HEK293 (cell line): ENCODE results near the gene PPP2R2B.

ENCODE experiments used
- CTCF ChIA-PET: fragments of 350-600 bp; formaldehyde crosslinking; extraction: SDS; loops from one replicate; lab custom pipeline; 2021; ENCODE audit warnings: antibody characterized with exemption; lab: Yijun Ruan, JAX
- POLR2A ChIA-PET: fragments of 300-600 bp; formaldehyde crosslinking; extraction: SDS; loops from one replicate; lab custom pipeline; 2020; ENCODE audit warnings: antibody characterized with exemption, inconsistent platforms; lab: Yijun Ruan, JAX
- H3K27ac ChIP-seq: fragments of 200-500 bp; sonication (Bioruptor generic); 2 replicates; pipeline ENCODE4 v1.5.1; 2014; ENCODE audit warnings: low read depth, low read length, control low read depth, inconsistent platforms; ENCODE audit errors: extremely low read depth
- H3K36me3 ChIP-seq, 2 experiments: fragments of 200-500 bp in 1 of 2; sonication (Bioruptor generic) in 1 of 2; 1 replicate in 1 of 2; 2 replicates in 1 of 2; pipeline ENCODE4 v1.5.1; 2014 to 2017; ENCODE audit warnings: inconsistent platforms in 2 of 2, low read length in 2 of 2; ENCODE audit not compliant: control insufficient read depth in 2 of 2, insufficient read depth in 1 of 2
- H3K4me1 ChIP-seq: fragments of 200-500 bp; sonication (Bioruptor generic); 2 replicates; pipeline ENCODE4 v1.5.1; 2014; ENCODE audit warnings: mild to moderate bottlenecking, low read length, inconsistent platforms; ENCODE audit not compliant: control insufficient read depth, insufficient read depth
- H3K4me3 ChIP-seq: 2 replicates; pipeline ENCODE4 v1.5.1; 2011; ENCODE audit warnings: low read depth, mild to moderate bottlenecking, control low read depth, low read length, moderate library complexity
- H3K9me3 ChIP-seq: fragments of 200-500 bp; sonication (Bioruptor generic); 2 replicates; pipeline ENCODE4 v1.5.1; 2014; ENCODE audit warnings: low read depth, low read length, inconsistent platforms; ENCODE audit not compliant: control insufficient read depth, insufficient read depth
- BCL11B ChIP-seq: fragments of 450-650 bp; formaldehyde crosslinking; IDR thresholded peaks from 2 replicates; pipeline ENCODE4 v1.5.1; 2016; ENCODE audit warnings: low read depth, missing biosample characterization, missing genetic modification characterization
- GLIS1 ChIP-seq: fragments of 450-650 bp; formaldehyde crosslinking; IDR thresholded peaks from 2 replicates; pipeline ENCODE4 v1.5.1; 2016; ENCODE audit warnings: missing biosample characterization, missing genetic modification characterization
- HOXC10 ChIP-seq: sonication (generic); formaldehyde crosslinking; IDR thresholded peaks from 2 replicates; pipeline ENCODE4 v1.8.1; 2023; ENCODE audit warnings: mild to moderate bottlenecking, missing genetic modification reagents
- KLF10 ChIP-seq: fragments of 450-650 bp; IDR thresholded peaks from 2 replicates; pipeline ENCODE4 v1.5.1; 2018; ENCODE audit warnings: missing biosample characterization, mild to moderate bottlenecking, missing genetic modification characterization
- OVOL3 ChIP-seq: fragments of 450-650 bp; formaldehyde crosslinking; IDR thresholded peaks from 2 replicates; pipeline ENCODE4 v1.5.1; 2016; ENCODE audit warnings: missing biosample characterization, missing genetic modification characterization
- ZNF146 ChIP-seq: fragments of 450-650 bp; formaldehyde crosslinking; IDR thresholded peaks from 2 replicates; pipeline ENCODE4 v1.5.1; 2016; ENCODE audit warnings: missing biosample characterization, missing genetic modification characterization
- ZNF155 ChIP-seq: fragments of 450-650 bp; formaldehyde crosslinking; IDR thresholded peaks from 2 replicates; pipeline ENCODE4 v1.5.1; 2016; ENCODE audit warnings: missing biosample characterization, missing genetic modification characterization
- ZNF248 ChIP-seq: fragments of 450-650 bp; formaldehyde crosslinking; IDR thresholded peaks from 2 replicates; pipeline ENCODE4 v1.5.1; 2017; ENCODE audit warnings: missing biosample characterization, missing genetic modification characterization
- ZNF302 ChIP-seq: fragments of 450-650 bp; formaldehyde crosslinking; IDR thresholded peaks from 2 replicates; pipeline ENCODE4 v1.5.1; 2016; ENCODE audit warnings: missing biosample characterization, missing genetic modification characterization, low read depth
- ZNF391 ChIP-seq: fragments of 450-650 bp; formaldehyde crosslinking; IDR thresholded peaks from 2 replicates; pipeline ENCODE4 v1.5.1; 2016; ENCODE audit warnings: low read depth, missing biosample characterization, missing genetic modification characterization, borderline replicate concordance
- ZNF501 ChIP-seq: fragments of 450-650 bp; formaldehyde crosslinking; IDR thresholded peaks from 2 replicates; pipeline ENCODE4 v1.5.1; 2016; ENCODE audit warnings: missing biosample characterization, missing genetic modification characterization
- ZNF596 ChIP-seq: fragments of 450-650 bp; IDR thresholded peaks from 2 replicates; pipeline ENCODE4 v1.5.0; 2018; ENCODE audit warnings: missing biosample characterization, mild to moderate bottlenecking, missing genetic modification characterization, moderate library complexity
- ZNF658 ChIP-seq: fragments of 450-650 bp; formaldehyde crosslinking; IDR thresholded peaks from 2 replicates; pipeline ENCODE4; 2016; ENCODE audit warnings: missing biosample characterization, missing genetic modification characterization
- ZNF664 ChIP-seq: fragments of 450-650 bp; formaldehyde crosslinking; IDR thresholded peaks from 2 replicates; pipeline ENCODE4 v1.5.1; 2016; ENCODE audit warnings: missing biosample characterization, missing genetic modification characterization
- ZNF76 ChIP-seq: fragments of 450-650 bp; formaldehyde crosslinking; IDR thresholded peaks from 2 replicates; pipeline ENCODE4; 2016; ENCODE audit warnings: low read depth, missing biosample characterization, missing genetic modification characterization, borderline replicate concordance
- ZNF830 ChIP-seq: fragments of 450-650 bp; IDR thresholded peaks from 2 replicates; pipeline ENCODE4 v1.5.0; 2018; ENCODE audit warnings: missing biosample characterization, missing genetic modification characterization, low read depth, mild to moderate bottlenecking, moderate library complexity
- TF ChIP-seq, protein P1 (sequence below): fragments of 450-650 bp; formaldehyde crosslinking; IDR thresholded peaks from 2 replicates; pipeline ENCODE4 v1.5.1; 2016; ENCODE audit warnings: missing biosample characterization, missing genetic modification characterization
- TF ChIP-seq, protein P2 (sequence below): fragments of 450-650 bp; formaldehyde crosslinking; optimal IDR thresholded peaks from 2 replicates; pipeline ENCODE3; 2016; ENCODE audit warnings: missing biosample characterization, mild to moderate bottlenecking, missing genetic modification characterization
- TF ChIP-seq, protein P3 (sequence below): fragments of 450-650 bp; formaldehyde crosslinking; IDR thresholded peaks from 2 replicates; pipeline ENCODE4 v1.5.1; 2016; ENCODE audit warnings: missing biosample characterization, missing genetic modification characterization, borderline replicate concordance

PPP2R2B gene

DNA sequence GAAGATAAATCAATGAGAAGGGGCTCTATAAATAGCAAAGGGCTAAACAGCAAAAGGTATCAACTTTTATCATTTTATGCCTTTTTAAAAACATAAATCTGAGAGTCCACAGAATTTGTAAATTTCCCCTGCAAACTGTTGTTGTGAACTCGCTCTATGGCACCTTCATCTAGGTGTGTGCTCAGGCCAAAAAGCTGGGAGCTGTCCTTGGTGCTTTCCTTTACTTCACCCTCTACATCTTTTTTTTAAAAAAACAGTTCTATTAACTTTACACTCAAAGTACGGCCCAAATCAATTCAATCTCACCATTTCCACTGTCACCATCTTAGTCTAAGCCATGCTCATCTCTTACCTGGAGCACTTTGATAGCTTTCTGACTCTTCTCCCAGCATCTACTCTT, 254.4 kb downstream of the PPP2R2B start:
- Histone ChIP-seq H3K4me3 (no peak overlapping the region), H3K9me3 (no peaks in the 10 kb centered on the region), H3K36me3 (no peaks in the 10 kb centered on the region), H3K27ac (no peak overlapping the region), H3K4me1 (no peaks in the 10 kb centered on the region)
- CTCF ChIA-PET: interaction anchor here (0.5 to 1.5 kb wide), 2 partner anchors 21 to 231 kb away, joined by 4 to 5 read pairs; no protein-coding TSS in a partner anchor
- no peak for TF ChIP-seq ZNF501
- TF ChIP-seq, protein P1, sequence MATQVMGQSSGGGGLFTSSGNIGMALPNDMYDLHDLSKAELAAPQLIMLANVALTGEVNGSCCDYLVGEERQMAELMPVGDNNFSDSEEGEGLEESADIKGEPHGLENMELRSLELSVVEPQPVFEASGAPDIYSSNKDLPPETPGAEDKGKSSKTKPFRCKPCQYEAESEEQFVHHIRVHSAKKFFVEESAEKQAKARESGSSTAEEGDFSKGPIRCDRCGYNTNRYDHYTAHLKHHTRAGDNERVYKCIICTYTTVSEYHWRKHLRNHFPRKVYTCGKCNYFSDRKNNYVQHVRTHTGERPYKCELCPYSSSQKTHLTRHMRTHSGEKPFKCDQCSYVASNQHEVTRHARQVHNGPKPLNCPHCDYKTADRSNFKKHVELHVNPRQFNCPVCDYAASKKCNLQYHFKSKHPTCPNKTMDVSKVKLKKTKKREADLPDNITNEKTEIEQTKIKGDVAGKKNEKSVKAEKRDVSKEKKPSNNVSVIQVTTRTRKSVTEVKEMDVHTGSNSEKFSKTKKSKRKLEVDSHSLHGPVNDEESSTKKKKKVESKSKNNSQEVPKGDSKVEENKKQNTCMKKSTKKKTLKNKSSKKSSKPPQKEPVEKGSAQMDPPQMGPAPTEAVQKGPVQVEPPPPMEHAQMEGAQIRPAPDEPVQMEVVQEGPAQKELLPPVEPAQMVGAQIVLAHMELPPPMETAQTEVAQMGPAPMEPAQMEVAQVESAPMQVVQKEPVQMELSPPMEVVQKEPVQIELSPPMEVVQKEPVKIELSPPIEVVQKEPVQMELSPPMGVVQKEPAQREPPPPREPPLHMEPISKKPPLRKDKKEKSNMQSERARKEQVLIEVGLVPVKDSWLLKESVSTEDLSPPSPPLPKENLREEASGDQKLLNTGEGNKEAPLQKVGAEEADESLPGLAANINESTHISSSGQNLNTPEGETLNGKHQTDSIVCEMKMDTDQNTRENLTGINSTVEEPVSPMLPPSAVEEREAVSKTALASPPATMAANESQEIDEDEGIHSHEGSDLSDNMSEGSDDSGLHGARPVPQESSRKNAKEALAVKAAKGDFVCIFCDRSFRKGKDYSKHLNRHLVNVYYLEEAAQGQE: peak; percentile 84
- POLR2A ChIA-PET: no interaction called here

DNA sequence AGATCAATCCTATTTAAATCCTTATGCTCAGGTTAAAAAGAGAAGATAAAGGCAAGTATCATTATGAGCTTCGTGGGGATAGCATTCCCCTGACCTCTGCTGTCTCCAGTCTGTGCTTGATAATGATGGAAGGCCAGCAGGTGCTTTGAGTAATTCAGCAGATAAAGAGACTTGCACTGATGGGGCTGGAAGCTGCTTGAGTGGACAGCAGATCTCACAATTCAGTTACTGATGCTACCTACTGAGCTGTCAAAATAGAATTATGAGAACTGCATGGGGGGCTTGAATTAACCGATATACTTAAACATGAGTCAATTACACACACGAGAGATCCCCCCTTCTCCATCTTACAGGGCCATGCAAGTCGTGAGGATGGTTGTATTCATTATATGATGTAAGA, 254.9 kb downstream of the PPP2R2B start:
- ChIA-PET POLR2A (no interaction called here), CTCF (interaction anchor here (0.5 to 2.6 kb wide), 4 partner anchors 22 to 232 kb away, joined by 3 to 9 read pairs (median 4); no protein-coding TSS in a partner anchor)
- H3K9me3 ChIP-seq: no peaks in the 10 kb centered on the region
- H3K36me3 ChIP-seq: no peaks in the 10 kb centered on the region
- no peak overlapping the region for H3K27ac ChIP-seq
- H3K4me3 ChIP-seq: no peak overlapping the region
- TF ChIP-seq ZNF391: no peak
- no peaks in the 10 kb centered on the region for H3K4me1 ChIP-seq

DNA sequence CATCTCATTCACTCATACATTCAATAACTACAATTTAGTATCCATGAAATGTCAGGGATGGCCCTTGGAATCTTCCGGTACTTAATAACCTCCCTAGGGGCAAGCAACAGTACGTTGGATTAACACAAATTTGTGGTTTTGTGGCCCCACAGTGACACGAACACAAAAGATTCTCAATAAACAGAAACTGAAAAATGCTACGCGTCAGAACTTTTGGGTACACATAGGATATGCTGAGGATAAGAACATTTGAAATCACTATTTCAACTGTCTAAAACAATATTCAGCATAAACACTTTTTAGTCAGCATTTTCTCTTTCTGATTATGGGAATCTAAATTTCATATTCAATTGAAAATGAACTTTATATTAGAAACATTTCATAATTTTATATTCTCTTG, 255.5 kb downstream of the PPP2R2B start:
- H3K27ac ChIP-seq: no peak overlapping the region
- TF ChIP-seq HOXC10 (no peak), ZNF664 (tag by site-specific recombination) (no peak), ZNF302 (tag by site-specific recombination) (no peak), OVOL3 (no peak), ZNF248 (no peak), GLIS1 (tag by site-specific recombination) (no peak), ZNF830 (tag by site-specific recombination) (no peak), KLF10 (tag by site-specific recombination) (no peak), ZNF596 (tag by site-specific recombination) (no peak), BCL11B (tag by site-specific recombination) (no peak), ZNF155 (tag by site-specific recombination) (no peak), ZNF658 (no peak), ZNF146 (tag by site-specific recombination) (no peak), ZNF76 (tag by site-specific recombination) (no peak)
- TF ChIP-seq, protein P2, sequence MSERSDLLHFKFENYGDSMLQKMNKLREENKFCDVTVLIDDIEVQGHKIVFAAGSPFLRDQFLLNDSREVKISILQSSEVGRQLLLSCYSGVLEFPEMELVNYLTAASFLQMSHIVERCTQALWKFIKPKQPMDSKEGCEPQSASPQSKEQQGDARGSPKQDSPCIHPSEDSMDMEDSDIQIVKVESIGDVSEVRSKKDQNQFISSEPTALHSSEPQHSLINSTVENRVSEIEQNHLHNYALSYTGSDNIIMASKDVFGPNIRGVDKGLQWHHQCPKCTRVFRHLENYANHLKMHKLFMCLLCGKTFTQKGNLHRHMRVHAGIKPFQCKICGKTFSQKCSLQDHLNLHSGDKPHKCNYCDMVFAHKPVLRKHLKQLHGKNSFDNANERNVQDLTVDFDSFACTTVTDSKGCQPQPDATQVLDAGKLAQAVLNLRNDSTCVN (tag by site-specific recombination): no peak
- TF ChIP-seq, protein P3, sequence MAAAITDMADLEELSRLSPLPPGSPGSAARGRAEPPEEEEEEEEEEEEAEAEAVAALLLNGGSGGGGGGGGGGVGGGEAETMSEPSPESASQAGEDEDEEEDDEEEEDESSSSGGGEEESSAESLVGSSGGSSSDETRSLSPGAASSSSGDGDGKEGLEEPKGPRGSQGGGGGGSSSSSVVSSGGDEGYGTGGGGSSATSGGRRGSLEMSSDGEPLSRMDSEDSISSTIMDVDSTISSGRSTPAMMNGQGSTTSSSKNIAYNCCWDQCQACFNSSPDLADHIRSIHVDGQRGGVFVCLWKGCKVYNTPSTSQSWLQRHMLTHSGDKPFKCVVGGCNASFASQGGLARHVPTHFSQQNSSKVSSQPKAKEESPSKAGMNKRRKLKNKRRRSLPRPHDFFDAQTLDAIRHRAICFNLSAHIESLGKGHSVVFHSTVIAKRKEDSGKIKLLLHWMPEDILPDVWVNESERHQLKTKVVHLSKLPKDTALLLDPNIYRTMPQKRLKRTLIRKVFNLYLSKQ (tag by site-specific recombination): no peak
- CTCF ChIA-PET: interaction anchor here (0.7 to 2.6 kb wide), 6 partner anchors 17 to 227 kb away, joined by 3 to 9 read pairs (median 3); no protein-coding TSS in a partner anchor
- no peak overlapping the region for H3K4me3 ChIP-seq
- POLR2A ChIA-PET: no interaction called here
- H3K36me3 ChIP-seq: no peaks in the 10 kb centered on the region
- no peaks in the 10 kb centered on the region for H3K4me1 ChIP-seq
- no peaks in the 10 kb centered on the region for H3K9me3 ChIP-seq
